ENCODE data around the gene CHCHD3. TPM values are rescaled to one million over a fixed set of nuclear protein-coding genes. Genes with fewer than 3 reads are reported as not detected.

Gene CHCHD3
- 69.9 and 76.8 TPM in 2 replicates for total RNA-seq

DNA sequence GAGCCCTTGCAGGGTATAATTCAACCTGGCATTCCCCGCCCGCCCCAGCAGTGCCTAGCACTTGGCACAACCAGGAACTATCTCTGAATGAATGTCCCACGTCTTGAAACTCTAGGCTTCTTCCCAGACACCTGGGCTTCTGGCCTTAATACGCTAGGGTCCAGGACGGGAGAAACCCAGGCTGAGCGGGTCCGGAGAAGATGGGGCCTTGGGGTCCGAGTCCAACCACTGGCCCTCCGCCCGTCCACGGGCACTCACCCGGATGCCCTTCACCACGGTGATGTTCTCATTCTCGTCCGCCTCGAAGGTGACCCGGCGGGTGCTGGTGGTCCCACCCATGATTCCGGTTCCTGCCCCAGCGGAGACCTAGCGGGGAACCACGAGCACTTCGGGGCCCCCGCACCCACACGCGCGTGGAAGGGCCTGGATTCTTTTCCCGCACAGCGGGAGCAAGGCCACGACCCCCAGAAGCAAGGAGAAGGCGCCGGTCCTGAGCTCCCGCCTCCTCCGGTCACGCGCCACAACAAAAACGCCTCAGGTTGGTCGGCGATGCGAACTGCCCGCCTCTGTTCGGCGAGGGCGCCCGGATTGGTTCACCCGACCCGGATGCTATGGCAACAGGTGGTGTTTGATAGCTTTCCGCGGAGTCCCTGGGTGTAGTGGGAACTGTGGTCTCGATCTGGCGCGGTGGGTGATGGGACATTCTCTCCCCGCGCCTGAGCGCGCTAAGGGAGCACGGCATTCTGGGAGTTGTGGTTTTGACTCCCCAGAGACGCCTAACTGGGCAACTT is at the start of gene CHCHD3:
Gene CHCHD3, minus strand, starts transcription at position 492 of the 791 bp plus-strand sequence. Its CDS starts 153 bp downstream, at position 339.
- peaks cover 2% of the 10 kb centered on the region for H3K36me3 Mint-ChIP-seq (ENCODE audit: low read depth)
- peak within 1 kb of the TSS; percentile 93 for H3K4me3 Mint-ChIP-seq
- H3K27me3 Mint-ChIP-seq (ENCODE audit: insufficient read depth) = no peaks in the 10 kb centered on the region
- H3K9me3 Mint-ChIP-seq = no peaks in the 10 kb centered on the region
- peak within 1 kb of the TSS; percentile 94 for H3K27ac Mint-ChIP-seq
- H3K4me1 Mint-ChIP-seq (ENCODE audit: low read depth) = peaks cover 33% of the 10 kb centered on the region
- intact Hi-C loops (cut with micrococcal nuclease) = loop anchor here (1.0 to 5.0 kb wide), 9 partner anchors 44 to 1754 kb away; partner anchors contain the start of genes BPGM, LRGUK and MKLN1
- peak; percentile 95 for DNase-seq (ENCODE audit: low spot score)

DNA sequence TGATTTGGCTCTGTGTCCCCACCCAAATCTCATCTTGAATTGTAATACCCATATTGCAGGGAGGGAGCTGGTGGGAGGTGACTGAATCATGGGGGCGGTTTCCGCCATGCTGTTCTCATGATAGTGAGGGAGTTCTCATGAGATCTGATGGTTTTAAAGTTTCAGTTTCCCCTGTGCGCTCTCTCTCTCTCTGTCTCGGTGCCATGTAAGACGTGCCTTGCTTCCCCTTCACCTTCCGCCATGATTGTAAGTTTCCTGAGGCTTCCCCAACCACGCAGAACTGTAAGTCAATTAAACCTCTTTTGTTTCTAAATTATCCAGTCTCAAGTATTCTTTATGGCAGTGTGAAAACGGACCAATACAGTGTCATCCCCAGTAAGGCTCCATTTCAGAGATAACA is 48.3 kb upstream of the CHCHD3 start:
- intact Hi-C loops (cut with micrococcal nuclease) = no loop called here
- no peak for DNase-seq (ENCODE audit: low spot score)
- Mint-ChIP-seq H3K27ac (no peak overlapping the region), H3K4me3 (no peak overlapping the region), H3K36me3 (ENCODE audit: low read depth) (no peaks in the 10 kb centered on the region), H3K4me1 (ENCODE audit: low read depth) (no peaks in the 10 kb centered on the region), H3K27me3 (ENCODE audit: insufficient read depth) (no peaks in the 10 kb centered on the region), H3K9me3 (peaks cover 4% of the 10 kb centered on the region)

DNA sequence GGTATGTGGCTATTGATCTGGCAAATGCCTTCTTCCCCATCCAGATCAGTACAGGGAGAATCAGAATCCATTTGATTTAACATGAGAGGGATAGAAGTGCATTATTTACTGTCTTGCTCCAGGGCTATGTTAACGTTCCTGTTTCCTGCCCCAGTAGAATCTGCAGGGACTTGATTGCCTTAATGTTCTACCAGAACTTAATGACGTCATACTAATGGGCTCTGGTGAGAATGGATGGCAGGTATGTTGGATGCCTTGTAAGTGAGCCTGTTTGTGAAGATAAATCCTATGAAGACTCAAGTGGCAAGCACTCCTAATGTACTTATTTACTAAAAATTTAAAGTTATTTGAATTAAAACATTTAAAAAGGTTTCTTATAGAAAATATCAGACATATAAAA is 44.5 kb upstream of the CHCHD3 start:
- H3K27ac Mint-ChIP-seq = no peak overlapping the region
- DNase-seq (ENCODE audit: low spot score) = no peak
- no peak overlapping the region for H3K4me3 Mint-ChIP-seq
- H3K4me1 Mint-ChIP-seq (ENCODE audit: low read depth) = no peaks in the 10 kb centered on the region
- peaks cover 4% of the 10 kb centered on the region for H3K9me3 Mint-ChIP-seq
- intact Hi-C loops (cut with micrococcal nuclease) = no loop called here
- no peaks in the 10 kb centered on the region for H3K36me3 Mint-ChIP-seq (ENCODE audit: low read depth)
- no peaks in the 10 kb centered on the region for H3K27me3 Mint-ChIP-seq (ENCODE audit: insufficient read depth)

DNA sequence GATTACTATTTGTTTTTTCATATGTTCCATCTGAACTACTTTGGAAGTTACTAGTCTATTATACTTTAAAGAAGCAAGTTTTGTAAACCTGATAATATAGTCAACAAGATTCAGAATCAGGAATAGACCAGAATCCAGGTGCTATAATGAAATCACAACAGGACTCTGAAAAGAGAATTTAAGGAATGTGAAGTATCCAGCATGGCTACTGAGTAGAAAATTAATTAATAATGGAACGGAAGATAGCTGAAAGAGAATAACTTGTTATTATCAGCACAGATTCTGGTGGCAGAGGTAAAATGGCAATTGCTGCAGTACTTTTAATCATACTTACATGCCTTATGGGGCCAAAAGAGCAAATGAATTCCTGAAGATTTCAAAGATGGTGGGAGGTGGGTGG is 43.1 kb upstream of the CHCHD3 start:
- H3K4me1 Mint-ChIP-seq (ENCODE audit: low read depth) = no peaks in the 10 kb centered on the region
- intact Hi-C loops (cut with micrococcal nuclease) = no loop called here
- no peak overlapping the region for H3K27ac Mint-ChIP-seq
- no peak overlapping the region for H3K4me3 Mint-ChIP-seq
- H3K36me3 Mint-ChIP-seq (ENCODE audit: low read depth) = no peaks in the 10 kb centered on the region
- H3K27me3 Mint-ChIP-seq (ENCODE audit: insufficient read depth) = no peaks in the 10 kb centered on the region
- H3K9me3 Mint-ChIP-seq = no peaks in the 10 kb centered on the region
- DNase-seq (ENCODE audit: low spot score) = no peak

DNA sequence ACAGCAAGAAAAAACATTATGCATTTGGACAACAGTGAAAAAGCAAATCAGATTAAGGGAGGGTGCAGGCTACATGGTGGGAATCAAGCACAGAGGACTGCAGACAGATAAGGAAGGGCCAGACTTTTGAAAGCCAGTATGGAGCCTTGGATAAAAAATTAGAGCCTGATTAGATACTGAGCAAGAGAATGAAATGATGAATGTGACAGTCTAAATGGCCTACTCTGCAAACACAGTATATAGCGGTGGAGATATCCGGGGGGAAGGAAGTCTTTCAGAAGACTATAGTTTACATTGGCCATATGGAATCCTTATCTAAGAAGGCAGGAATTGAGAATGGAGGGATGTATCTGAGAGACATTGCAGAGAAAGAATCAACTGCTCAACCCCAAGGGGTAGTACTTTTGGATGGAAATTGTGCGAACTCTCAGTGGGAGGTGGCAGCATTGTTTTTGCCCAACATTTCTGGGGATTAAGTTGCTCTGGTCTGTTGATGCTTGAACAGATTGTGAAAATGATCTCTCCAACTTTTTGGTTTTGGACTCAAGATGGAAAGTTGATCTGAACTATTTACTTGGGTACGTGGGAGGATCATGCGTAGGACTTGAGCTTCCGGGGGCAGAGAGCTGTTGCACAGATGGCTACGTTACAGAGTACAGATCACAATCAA is 39.4 kb upstream of the CHCHD3 start:
- Mint-ChIP-seq H3K4me1 (ENCODE audit: low read depth) (no peaks in the 10 kb centered on the region), H3K36me3 (ENCODE audit: low read depth) (no peaks in the 10 kb centered on the region), H3K9me3 (no peaks in the 10 kb centered on the region), H3K4me3 (no peak overlapping the region), H3K27ac (no peak overlapping the region), H3K27me3 (ENCODE audit: insufficient read depth) (peaks cover 3% of the 10 kb centered on the region)
- intact Hi-C loops (cut with micrococcal nuclease) = no loop called here
- no peak for DNase-seq (ENCODE audit: low spot score)

- Mint-ChIP-seq H3K27me3 (ENCODE audit: insufficient read depth) (peaks cover 3% of the 10 kb centered on the region), H3K27ac (no peak overlapping the region), H3K9me3 (no peaks in the 10 kb centered on the region), H3K4me3 (no peak overlapping the region), H3K4me1 (ENCODE audit: low read depth) (no peaks in the 10 kb centered on the region), H3K36me3 (ENCODE audit: low read depth) (no peaks in the 10 kb centered on the region)
- intact Hi-C loops (cut with micrococcal nuclease) = no loop called here
- no peak for DNase-seq (ENCODE audit: low spot score)
These were observed 37.2 kb upstream of the CHCHD3 start for GRCh38 chr7:133119067-133119466.

GRCh38 chr7:133118261-133118660 is 36.4 kb upstream of the CHCHD3 start:
- intact Hi-C loops (cut with micrococcal nuclease) = no loop called here
- Mint-ChIP-seq H3K4me3 (no peak overlapping the region), H3K36me3 (ENCODE audit: low read depth) (no peaks in the 10 kb centered on the region), H3K4me1 (ENCODE audit: low read depth) (no peaks in the 10 kb centered on the region), H3K27ac (no peak overlapping the region), H3K27me3 (ENCODE audit: insufficient read depth) (peaks cover 3% of the 10 kb centered on the region), H3K9me3 (no peaks in the 10 kb centered on the region)
- DNase-seq (ENCODE audit: low spot score) = no peak

DNA sequence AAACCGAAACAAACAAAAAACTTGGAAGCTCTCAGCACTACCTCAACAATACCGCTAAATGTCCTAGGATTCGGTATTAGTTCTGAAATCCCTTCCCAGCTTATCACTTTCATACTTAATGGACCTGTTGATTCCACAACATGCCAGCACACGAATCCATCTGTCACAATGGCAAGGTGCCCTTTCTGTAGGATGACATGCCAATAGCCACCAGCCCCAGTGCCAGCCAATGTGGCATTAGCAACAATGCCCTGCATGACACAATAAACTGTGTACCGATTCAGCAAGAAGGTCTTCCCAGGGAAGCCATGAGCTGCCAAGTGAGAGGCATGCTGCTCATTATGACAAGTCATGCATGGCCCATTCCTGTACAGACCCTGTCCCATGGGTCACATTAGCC is 35.6 kb upstream of the CHCHD3 start:
- H3K27me3 Mint-ChIP-seq (ENCODE audit: insufficient read depth) = peaks cover 3% of the 10 kb centered on the region
- H3K4me1 Mint-ChIP-seq (ENCODE audit: low read depth) = no peaks in the 10 kb centered on the region
- H3K9me3 Mint-ChIP-seq = no peaks in the 10 kb centered on the region
- H3K4me3 Mint-ChIP-seq = no peak overlapping the region
- intact Hi-C loops (cut with micrococcal nuclease) = no loop called here
- no peak overlapping the region for H3K27ac Mint-ChIP-seq
- no peaks in the 10 kb centered on the region for H3K36me3 Mint-ChIP-seq (ENCODE audit: low read depth)
- no peak for DNase-seq (ENCODE audit: low spot score)

DNA sequence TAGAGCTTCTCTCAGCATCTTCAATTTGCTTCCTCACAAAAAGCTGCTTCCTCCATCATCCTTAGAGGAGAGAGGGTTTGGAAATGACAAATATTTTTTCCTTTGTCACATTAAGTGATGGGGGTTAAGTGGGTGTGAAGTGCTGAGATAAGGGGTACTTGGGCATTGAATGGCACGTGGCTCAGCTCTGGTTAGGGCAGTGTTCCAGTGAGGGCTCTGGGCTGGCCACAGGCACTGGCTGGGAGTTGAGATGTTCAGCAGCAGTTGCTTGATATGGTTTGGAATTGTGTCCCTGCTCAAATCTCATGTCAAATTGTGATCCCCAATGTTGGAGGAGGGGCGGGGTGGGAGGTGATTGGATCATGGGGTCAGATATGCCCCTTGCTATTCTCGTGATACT is 33.7 kb upstream of the CHCHD3 start:
- Mint-ChIP-seq H3K27me3 (ENCODE audit: insufficient read depth) (peaks cover 3% of the 10 kb centered on the region), H3K27ac (no peak overlapping the region), H3K4me1 (ENCODE audit: low read depth) (no peaks in the 10 kb centered on the region), H3K36me3 (ENCODE audit: low read depth) (no peaks in the 10 kb centered on the region), H3K4me3 (no peak overlapping the region), H3K9me3 (no peaks in the 10 kb centered on the region)
- no peak for DNase-seq (ENCODE audit: low spot score)
- intact Hi-C loops (cut with micrococcal nuclease) = no loop called here

DNA sequence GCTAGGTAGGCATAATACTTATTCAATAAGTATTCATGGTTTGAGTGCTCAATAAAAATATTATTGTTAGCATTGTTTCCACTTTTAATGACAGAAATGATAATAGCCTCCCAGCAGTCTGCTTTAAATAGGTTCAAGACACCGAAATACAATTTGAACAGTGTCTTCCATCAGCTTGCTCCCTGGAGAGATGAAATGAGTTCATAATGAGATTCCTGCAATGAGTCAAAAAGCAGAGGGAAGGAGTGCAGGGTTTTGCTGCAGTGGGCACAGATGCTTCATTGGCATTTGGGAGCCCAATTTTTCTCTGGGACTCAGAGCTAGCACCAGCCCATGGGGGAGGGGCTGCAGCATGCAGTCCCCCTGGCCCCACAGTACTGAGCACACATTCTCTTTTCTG is 32.6 kb upstream of the CHCHD3 start:
- no peak overlapping the region for H3K4me3 Mint-ChIP-seq
- no peak for DNase-seq (ENCODE audit: low spot score)
- intact Hi-C loops (cut with micrococcal nuclease) = no loop called here
- H3K4me1 Mint-ChIP-seq (ENCODE audit: low read depth) = no peaks in the 10 kb centered on the region
- H3K9me3 Mint-ChIP-seq = no peaks in the 10 kb centered on the region
- H3K36me3 Mint-ChIP-seq (ENCODE audit: low read depth) = no peaks in the 10 kb centered on the region
- no peak overlapping the region for H3K27ac Mint-ChIP-seq
- peaks cover 3% of the 10 kb centered on the region for H3K27me3 Mint-ChIP-seq (ENCODE audit: insufficient read depth)

DNA sequence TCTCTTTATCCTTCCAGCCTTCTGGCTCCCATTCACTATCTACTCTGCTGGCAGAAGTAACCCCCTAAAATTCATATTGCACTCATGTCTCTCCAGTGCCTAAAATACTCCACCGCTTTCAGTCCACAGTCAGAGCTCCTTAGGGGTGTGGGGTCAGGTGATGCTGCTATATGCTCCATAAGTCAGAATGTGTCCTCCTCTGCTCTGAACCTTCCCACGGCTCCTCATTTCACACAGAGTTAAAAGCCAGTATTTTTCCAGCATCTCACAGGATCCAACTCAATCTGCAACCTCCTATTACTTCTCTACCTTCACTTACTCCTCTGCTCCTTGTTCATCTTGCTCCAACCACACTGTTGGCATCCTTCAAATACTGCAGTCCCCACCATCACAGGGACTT is 31.1 kb upstream of the CHCHD3 start:
- intact Hi-C loops (cut with micrococcal nuclease) = no loop called here
- Mint-ChIP-seq H3K36me3 (ENCODE audit: low read depth) (no peaks in the 10 kb centered on the region), H3K4me1 (ENCODE audit: low read depth) (no peaks in the 10 kb centered on the region), H3K27me3 (ENCODE audit: insufficient read depth) (no peaks in the 10 kb centered on the region), H3K9me3 (no peaks in the 10 kb centered on the region), H3K4me3 (no peak overlapping the region), H3K27ac (no peak overlapping the region)
- DNase-seq (ENCODE audit: low spot score) = no peak

DNA sequence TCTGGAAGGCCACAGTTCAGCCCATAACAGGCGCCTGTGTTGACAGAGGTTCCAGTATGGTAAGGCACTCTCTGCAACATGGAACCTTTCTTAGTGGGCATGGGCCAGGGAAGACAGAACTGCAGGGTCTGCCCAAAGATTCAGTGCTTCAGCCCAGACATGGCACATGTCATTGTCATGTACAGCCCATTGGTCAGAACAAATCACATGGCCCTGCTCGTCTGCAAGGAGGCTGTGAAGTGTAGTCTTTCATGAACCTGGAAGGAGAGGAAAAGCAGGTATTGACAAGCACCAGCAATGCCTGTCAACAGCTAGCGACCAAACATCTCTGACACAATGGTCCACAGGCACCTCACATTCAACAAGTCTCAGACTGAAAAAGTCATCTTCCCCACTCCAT is 30.4 kb upstream of the CHCHD3 start:
- Mint-ChIP-seq H3K27me3 (ENCODE audit: insufficient read depth) (no peaks in the 10 kb centered on the region), H3K27ac (no peak overlapping the region), H3K9me3 (no peaks in the 10 kb centered on the region), H3K4me3 (no peak overlapping the region), H3K36me3 (ENCODE audit: low read depth) (no peaks in the 10 kb centered on the region), H3K4me1 (ENCODE audit: low read depth) (no peaks in the 10 kb centered on the region)
- no peak for DNase-seq (ENCODE audit: low spot score)
- intact Hi-C loops (cut with micrococcal nuclease) = no loop called here

GRCh38 chr7:133110312-133110711 is 28.4 kb upstream of the CHCHD3 start:
- intact Hi-C loops (cut with micrococcal nuclease) = no loop called here
- H3K27me3 Mint-ChIP-seq (ENCODE audit: insufficient read depth) = peaks cover 1% of the 10 kb centered on the region

More at GRCh38 chr7:133110312-133110711, 28.4 kb upstream of the CHCHD3 start:
- H3K36me3 Mint-ChIP-seq (ENCODE audit: low read depth) = no peaks in the 10 kb centered on the region
- no peaks in the 10 kb centered on the region for H3K4me1 Mint-ChIP-seq (ENCODE audit: low read depth)
- no peak for DNase-seq (ENCODE audit: low spot score)
- H3K9me3 Mint-ChIP-seq = no peaks in the 10 kb centered on the region
- no peak overlapping the region for H3K4me3 Mint-ChIP-seq
- no peak overlapping the region for H3K27ac Mint-ChIP-seq

Measured in activated T-helper 1 cell treated with anti-CD3 and anti-CD28 coated beads, Interleukin-12 subunit alpha, Interleukin-12 subunit beta, Interleukin-2, Interleukin-4 antibody, amounts not matched to agents 30 ng/mL and 10 ng/mL and 1 ng/mL, durations not matched to agents 14 hours and 24 hours and 36 hours (primary cell).